Astrocyte of the spinal cord (primary cell): ENCODE results near the gene DYRK2.

ENCODE experiments used
- DNase-seq: peaks from one replicate; pipeline ENCODE4 v3.0.0; 2011; ENCODE audit warnings: low read depth, low spot score
- H3K4me3 ChIP-seq: 2 replicates; pipeline ENCODE4 v1.5.1; 2011; ENCODE audit warnings: low read depth, mild to moderate bottlenecking, low read length, moderate library complexity
- CTCF ChIP-seq: IDR thresholded peaks from 2 replicates; pipeline ENCODE4 v1.5.1; 2012; ENCODE audit warnings: low read depth, mild to moderate bottlenecking, low read length, inconsistent platforms
- in situ Hi-C: cut with HindIII; loops from 2 replicates; pipeline ENCODE4 v1.10.0; 2017; ENCODE audit warnings: low sequenced_read_pairs

The DYRK2 gene

GRCh38 chr12:67647799-67648520, 585 bp upstream of the DYRK2 start:
- peak overlapping the region; percentile 75 for H3K4me3 ChIP-seq
- peak; percentile 44 for TF ChIP-seq CTCF
- peak; percentile 88 for DNase-seq
- in situ Hi-C loops = no loop called here

- peak overlapping the region; percentile 86 for H3K4me3 ChIP-seq
- no peak for TF ChIP-seq CTCF
- in situ Hi-C loops = no loop called here
- no peak for DNase-seq
Observed at GRCh38 chr12:67649261-67649569, 670 bp downstream of the DYRK2 start.

- peak overlapping the region; percentile 86 for H3K4me3 ChIP-seq
- no peak for TF ChIP-seq CTCF
- in situ Hi-C loops = no loop called here
- DNase-seq = peak; percentile 14
Observed at GRCh38 chr12:67649570-67650387, 1.2 kb downstream of the DYRK2 start.

- in situ Hi-C loops = no loop called here
- H3K4me3 ChIP-seq = peak overlapping the region; percentile 86
- no peak for TF ChIP-seq CTCF
- peak; percentile 20 for DNase-seq
Observed at GRCh38 chr12:67650388-67651131, 2.0 kb downstream of the DYRK2 start.

- peak overlapping the region; percentile 86 for H3K4me3 ChIP-seq
- TF ChIP-seq CTCF = peak; percentile 49
- in situ Hi-C loops = no loop called here
- peak; percentile 61 for DNase-seq
Observed at GRCh38 chr12:67651132-67651695, 2.7 kb downstream of the DYRK2 start.

GRCh38 chr12:67655829-67656228, 7.3 kb downstream of the DYRK2 start:
- no peak for DNase-seq
- H3K4me3 ChIP-seq = no peak overlapping the region
- TF ChIP-seq CTCF = no peak
- in situ Hi-C loops = no loop called here
